D341Med (cell line): ENCODE data around the gene RGL4.

Source experiments
- DNase-seq: peaks from one replicate; pipeline ENCODE4 v3.0.0; 2012; ENCODE audit warnings: low spot score

RGL4 gene

DNA sequence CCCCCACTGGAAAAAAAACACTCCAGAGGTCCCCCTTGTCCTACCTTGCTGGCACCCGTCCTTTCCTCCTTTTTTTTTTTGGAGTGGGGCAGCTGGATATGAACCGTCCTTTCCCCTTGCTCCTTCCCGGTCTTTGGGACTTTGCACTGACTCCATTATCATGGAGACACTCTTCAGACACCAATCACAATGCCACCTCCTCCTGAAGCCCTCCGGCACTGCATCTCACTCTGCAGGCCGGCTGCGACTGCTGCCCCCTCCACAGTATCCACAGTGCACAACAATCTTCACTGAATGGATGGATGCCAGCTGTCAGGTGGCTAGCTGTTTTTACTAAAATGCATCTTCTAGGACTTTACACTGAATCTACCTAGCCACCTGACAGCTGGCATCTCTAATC, 12.7 kb upstream of the RGL4 start:
- DNase-seq = peak; percentile 24

- DNase-seq = peak; percentile 28
Observed at GRCh38 chr22:23681026-23681809, 9.6 kb upstream of the RGL4 start.

- DNase-seq = no peak
Observed at GRCh38 chr22:23682077-23682476, 8.7 kb upstream of the RGL4 start.

DNA sequence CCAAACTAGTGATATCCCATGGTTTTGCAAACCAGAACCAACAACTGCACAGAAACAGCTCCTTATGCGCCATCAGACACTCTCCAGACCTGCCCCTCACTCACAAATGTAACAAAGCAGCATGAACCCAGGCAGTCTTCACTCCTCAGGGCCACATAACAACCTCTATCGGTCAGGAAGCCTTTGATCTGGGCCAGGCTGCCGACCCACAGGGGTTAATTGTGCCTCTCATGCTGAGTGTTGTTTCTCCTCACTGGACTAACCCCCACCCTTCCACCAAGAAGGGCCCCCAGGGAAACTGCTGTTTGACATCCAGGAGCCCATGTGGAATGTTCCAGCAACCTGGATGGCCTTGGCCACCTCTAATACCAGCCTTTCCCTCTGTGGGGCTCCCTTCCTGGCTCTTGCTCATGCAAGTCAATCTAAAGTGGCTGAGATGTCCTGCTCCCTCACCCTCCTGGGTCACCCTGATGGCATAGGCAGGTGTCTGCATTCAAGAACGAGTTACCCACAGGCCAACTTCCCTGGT, 7.9 kb upstream of the RGL4 start:
- no peak for DNase-seq

DNA sequence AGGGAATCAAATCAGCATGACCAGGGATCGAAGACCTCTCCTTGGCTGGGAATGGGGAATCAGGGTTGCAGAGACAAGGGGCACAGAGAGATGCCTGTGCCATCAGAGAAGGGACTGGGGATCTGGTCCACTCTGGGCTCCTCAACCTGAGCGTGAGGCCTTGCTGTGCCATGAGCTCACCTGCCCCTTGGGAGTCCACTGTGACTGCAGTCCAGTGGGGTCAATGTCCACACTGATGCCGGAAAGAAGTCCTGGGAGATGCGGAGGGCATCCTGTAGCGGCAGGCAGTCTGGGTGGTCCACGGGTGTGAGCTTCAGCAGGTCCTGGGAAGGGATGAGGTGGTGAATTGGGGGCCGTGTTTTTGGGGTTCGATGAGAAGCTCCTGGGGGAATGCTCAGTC, 7.3 kb upstream of the RGL4 start:
- no peak for DNase-seq

GRCh38 chr22:23684026-23684425, 6.8 kb upstream of the RGL4 start:
- no peak for DNase-seq

DNA sequence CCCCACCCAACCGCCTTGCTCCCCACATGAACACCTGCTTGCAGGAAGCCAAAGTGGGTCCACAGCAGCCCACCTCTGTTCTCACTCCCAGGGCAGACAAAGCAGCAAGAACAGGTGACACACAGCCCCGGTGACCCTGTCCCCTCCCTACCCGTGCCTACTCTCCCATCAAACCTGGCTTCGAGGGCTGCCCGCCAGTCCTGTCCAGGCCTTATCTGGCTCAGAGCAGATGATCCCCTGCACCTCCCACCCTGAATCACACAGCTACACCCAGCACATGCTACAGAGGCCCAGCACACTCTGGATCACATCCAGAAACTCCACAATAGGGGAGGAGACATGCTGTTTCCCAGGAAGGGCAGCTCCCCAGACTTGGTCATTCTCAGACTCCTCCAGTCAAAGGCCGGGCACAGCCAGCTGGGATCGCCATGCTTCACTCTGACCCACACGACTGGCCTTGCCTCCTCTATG, 6.2 kb upstream of the RGL4 start:
- no peak for DNase-seq

GRCh38 chr22:23685205-23685784, 5.5 kb upstream of the RGL4 start:
- no peak for DNase-seq

GRCh38 chr22:23686416-23687024, 4.3 kb upstream of the RGL4 start:
- DNase-seq = no peak

- no peak for DNase-seq
Observed at GRCh38 chr22:23688121-23688520, 2.7 kb upstream of the RGL4 start.

DNA sequence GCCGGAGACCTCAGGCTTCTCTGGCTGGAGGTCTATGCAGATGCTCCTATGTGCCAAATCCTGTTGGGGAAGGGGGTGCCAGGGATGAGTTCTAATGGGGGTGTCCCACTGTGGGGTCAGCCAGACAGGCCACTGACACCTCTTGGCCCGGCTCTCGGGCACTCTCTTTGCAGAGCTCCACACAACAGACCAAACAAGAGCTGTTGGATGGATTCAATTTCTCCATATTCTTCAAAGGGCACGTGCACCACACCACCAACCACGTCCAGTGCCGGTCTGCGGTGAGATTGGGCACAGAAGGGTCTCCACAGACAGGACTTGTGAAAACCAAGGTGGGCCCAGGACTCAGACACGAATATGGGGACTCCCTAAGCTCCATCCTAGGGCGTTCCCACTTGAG, 2.2 kb upstream of the RGL4 start:
- no peak for DNase-seq

- no peak for DNase-seq
Observed at GRCh38 chr22:23689414-23689813, 1.4 kb upstream of the RGL4 start.

GRCh38 chr22:23691748-23692423, 1.1 kb downstream of the RGL4 start:
- no peak for DNase-seq

GRCh38 chr22:23692598-23693291, 1.9 kb downstream of the RGL4 start:
- DNase-seq = no peak

- DNase-seq = no peak
Observed at GRCh38 chr22:23693979-23694680, 3.3 kb downstream of the RGL4 start.

- no peak for DNase-seq
Observed at GRCh38 chr22:23695141-23695540, 4.3 kb downstream of the RGL4 start.

DNA sequence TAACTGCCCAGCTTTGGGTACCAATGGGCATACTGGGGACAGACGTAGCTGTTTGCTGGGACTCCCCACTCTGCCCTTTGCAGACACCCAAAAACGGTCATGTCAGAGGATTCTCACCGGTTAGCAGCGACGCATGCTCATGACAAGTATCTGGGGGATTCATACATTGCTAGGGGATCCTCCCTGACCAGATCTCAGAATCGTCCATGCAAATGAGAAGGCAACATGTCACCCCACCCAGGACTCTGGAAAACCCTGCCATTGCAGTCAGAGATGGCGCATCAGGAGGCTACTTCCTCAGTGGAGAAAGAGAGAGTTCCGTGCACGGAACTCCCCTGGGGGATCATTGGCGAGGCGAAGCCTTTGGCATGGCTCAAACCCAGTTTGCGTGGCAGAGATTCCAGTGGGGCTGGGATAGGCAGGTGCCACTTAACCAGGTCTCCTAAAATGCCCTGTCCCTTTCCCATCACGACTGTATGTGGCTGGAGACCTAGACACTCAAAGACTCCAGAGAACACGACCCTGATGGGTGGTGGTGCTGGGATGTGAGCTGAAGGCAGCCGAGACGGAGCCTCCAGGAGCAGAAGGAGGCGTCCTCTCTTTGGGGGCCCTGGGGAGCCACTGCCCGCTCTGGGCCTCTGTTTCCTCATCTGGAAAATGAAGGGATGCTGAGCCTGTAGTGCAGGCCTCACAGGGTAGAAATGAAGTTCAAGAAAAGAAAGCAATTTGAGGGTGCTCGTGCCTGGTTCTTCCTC, 4.9 kb downstream of the RGL4 start:
- DNase-seq = no peak

DNA sequence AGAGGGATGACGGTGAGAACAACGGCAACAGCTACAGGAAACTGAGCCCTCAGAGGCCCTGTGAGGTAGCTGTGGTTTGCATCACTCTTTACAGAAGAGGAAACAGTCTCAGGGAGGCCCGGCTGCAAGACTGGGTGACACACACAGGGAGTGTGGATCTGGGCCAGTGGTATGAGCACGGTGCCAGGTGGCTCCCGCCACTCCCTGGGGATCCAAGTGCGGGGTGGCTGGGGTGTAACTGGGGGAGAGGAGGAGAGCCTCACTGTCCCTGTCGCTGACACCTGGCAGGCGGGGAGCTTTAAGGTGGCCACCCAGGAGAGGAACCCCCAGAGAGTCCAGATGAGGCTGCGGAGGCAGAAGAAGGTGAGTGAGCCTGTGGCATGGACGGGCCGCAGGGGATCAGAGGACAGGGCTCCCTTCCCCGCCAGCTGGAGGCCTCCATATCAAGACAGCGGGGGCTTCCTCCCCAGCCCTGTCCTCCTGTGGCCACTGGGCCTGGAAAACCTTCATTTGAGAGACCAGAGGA, 5.6 kb downstream of the RGL4 start:
- DNase-seq = no peak

DNA sequence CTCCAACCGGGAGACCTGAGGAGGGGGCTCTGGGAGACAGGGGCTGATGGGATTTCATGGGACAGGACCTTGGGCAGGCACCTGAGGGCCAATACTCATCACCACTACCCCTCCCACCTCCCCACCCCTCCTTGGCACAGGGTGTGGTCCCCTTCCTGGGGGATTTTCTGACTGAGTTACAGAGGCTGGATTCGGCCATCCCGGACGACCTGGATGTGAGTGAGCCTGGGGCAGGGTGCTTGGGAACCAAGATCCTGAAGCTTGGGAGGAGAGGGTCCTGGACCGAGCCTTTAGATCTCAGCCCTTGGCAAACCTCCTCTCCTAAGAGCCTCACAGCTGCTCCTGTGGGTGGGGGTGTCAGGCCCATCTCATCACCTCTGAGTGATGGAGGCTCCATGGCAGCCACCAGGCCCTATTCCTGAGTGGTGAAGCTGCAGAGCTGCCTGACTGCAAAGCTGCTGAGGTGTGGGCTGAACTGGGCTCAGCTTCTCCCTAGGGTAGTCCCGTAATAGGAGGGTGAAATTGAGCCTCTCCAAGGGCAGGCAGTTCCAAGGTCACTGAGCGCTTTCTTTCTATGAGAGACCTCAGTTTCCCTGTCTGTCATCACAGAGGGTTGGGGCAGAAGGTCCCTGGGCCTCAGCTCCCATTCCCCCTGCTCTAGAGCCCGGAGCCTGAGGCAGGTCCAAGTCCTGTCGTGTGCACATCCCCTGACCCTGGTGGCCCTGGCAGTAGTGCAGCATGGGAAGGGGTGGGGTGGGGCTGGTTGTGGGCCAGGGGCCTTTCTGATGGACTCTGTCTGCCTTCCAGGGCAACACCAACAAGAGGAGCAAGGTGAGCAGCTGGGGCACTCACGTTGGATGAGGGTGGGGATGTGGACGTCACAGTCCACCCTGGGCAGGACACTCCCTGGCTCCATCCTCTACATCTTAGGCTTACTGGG, 6.5 kb downstream of the RGL4 start:
- DNase-seq = no peak
